GM20431 (cell line): Measurements from ENCODE around the gene PPCS.

Experiments
- in situ Hi-C: fragments of 300-500 bp; cut with MseI, MboI; formaldehyde crosslinking; loops from one replicate; pipeline ENCODE4 v1.15.0; 2020; ENCODE audit warnings: low sequenced_read_pairs; ENCODE audit not compliant: unreplicated experiment

Gene PPCS

GRCh38 chr1:42456010-42456753 lies at the start of gene PPCS, which contains the start of gene ZMYND12:
Gene PPCS (plus strand): TSS chr1:42456543. CDS start chr1:42456566, 23 bp downstream.
Gene ZMYND12 (minus strand): TSS chr1:42456022. CDS start chr1:42455997, 25 bp downstream.
- in situ Hi-C loops = no loop called here

- in situ Hi-C loops = no loop called here
Observed at GRCh38 chr1:42414551-42415496, 41.5 kb upstream of the PPCS start.

- in situ Hi-C loops = no loop called here
Observed at GRCh38 chr1:42417166-42417565, 39.2 kb upstream of the PPCS start.

GRCh38 chr1:42418516-42418915 lies 37.8 kb upstream of the PPCS start:
- in situ Hi-C loops = no loop called here

GRCh38 chr1:42419126-42419821 lies 37.1 kb upstream of the PPCS start:
- in situ Hi-C loops = no loop called here

- in situ Hi-C loops = no loop called here
Observed at GRCh38 chr1:42420121-42420520, 36.2 kb upstream of the PPCS start.

- in situ Hi-C loops = no loop called here
Observed at GRCh38 chr1:42420911-42421585, 35.3 kb upstream of the PPCS start.

- in situ Hi-C loops = no loop called here
Observed at GRCh38 chr1:42422737-42423136, 33.6 kb upstream of the PPCS start.

GRCh38 chr1:42423681-42424080 lies 32.7 kb upstream of the PPCS start:
- in situ Hi-C loops = no loop called here

GRCh38 chr1:42424201-42424600 lies 32.1 kb upstream of the PPCS start:
- in situ Hi-C loops = no loop called here

- in situ Hi-C loops = no loop called here
Observed at GRCh38 chr1:42427240-42427639, 29.1 kb upstream of the PPCS start.

- in situ Hi-C loops = no loop called here
Observed at GRCh38 chr1:42429603-42430002, 26.7 kb upstream of the PPCS start.

GRCh38 chr1:42430286-42431135 lies 25.8 kb upstream of the PPCS start:
- in situ Hi-C loops = no loop called here

- in situ Hi-C loops = no loop called here
Observed at GRCh38 chr1:42431514-42431913, 24.8 kb upstream of the PPCS start.

- in situ Hi-C loops = no loop called here
Observed at GRCh38 chr1:42432714-42433113, 23.6 kb upstream of the PPCS start.

- in situ Hi-C loops = no loop called here
Observed at GRCh38 chr1:42433369-42433768, 23.0 kb upstream of the PPCS start.

- in situ Hi-C loops = no loop called here
Observed at GRCh38 chr1:42434340-42434739, 22.0 kb upstream of the PPCS start.

GRCh38 chr1:42439940-42440339 lies 16.4 kb upstream of the PPCS start:
- in situ Hi-C loops = no loop called here

GRCh38 chr1:42442662-42443061 lies 13.7 kb upstream of the PPCS start:
- in situ Hi-C loops = no loop called here
